Nephron progenitor cell (in vitro differentiated cells): ENCODE data around the gene CCL14.

ENCODE experiments used
- DNase-seq: peaks from one replicate; pipeline ENCODE4 v3.0.0; 2021
- H3K27ac Mint-ChIP-seq: 2 replicates; pipeline ENCODE4 v1.8.0; 2021; ENCODE audit warnings: mild to moderate bottlenecking, moderate library complexity, mixed read lengths
- H3K27me3 Mint-ChIP-seq: 2 replicates; pipeline ENCODE4 v1.8.0; 2021; ENCODE audit warnings: mild to moderate bottlenecking, low read depth, mixed read lengths; ENCODE audit not compliant: poor library complexity
- H3K36me3 Mint-ChIP-seq: 2 replicates; pipeline ENCODE4 v1.8.0; 2021; ENCODE audit warnings: low read depth, mixed read lengths
- H3K4me1 Mint-ChIP-seq: 2 replicates; pipeline ENCODE4 v1.8.0; 2021; ENCODE audit warnings: mixed read lengths
- H3K4me3 Mint-ChIP-seq: 2 replicates; pipeline ENCODE4 v1.8.0; 2021; ENCODE audit warnings: mild to moderate bottlenecking, moderate library complexity, mixed read lengths
- H3K9me3 Mint-ChIP-seq: 2 replicates; pipeline ENCODE4 v1.8.0; 2021; ENCODE audit warnings: mild to moderate bottlenecking, moderate library complexity, mixed read lengths
- CTCF ChIP-seq: fragments of 200-600 bp; sonication (generic); IDR thresholded peaks from 2 replicates; pipeline ENCODE4 v1.5.0; 2021; ENCODE audit warnings: antibody characterized with exemption

The CCL14 gene

GRCh38 chr17:35934760-35935159 lies 51.8 kb downstream of the CCL14 start:
- H3K9me3 Mint-ChIP-seq: no peaks in the 10 kb centered on the region
- no peak overlapping the region for H3K27ac Mint-ChIP-seq
- no peak for TF ChIP-seq CTCF
- H3K36me3 Mint-ChIP-seq: no peaks in the 10 kb centered on the region
- peaks cover 23% of the 10 kb centered on the region for H3K27me3 Mint-ChIP-seq
- H3K4me3 Mint-ChIP-seq: no peak overlapping the region
- peaks cover 25% of the 10 kb centered on the region for H3K4me1 Mint-ChIP-seq
- no peak for DNase-seq
